Measurements from ENCODE around the gene RBPMS2.

Gene RBPMS2

GRCh38 chr15:64739156-64739555 is 36.2 kb downstream of the RBPMS2 start:
- DNase-seq, result no peak
- TF ChIP-seq GATA1 (IDR thresholded peaks at IDR 0.05; ENCODE audit: low read depth, low read length) (no peak), POLR2A (IDR thresholded peaks at IDR 0.05; ENCODE audit: low read length) (no peak)

- DNase-seq, result no peak
- TF ChIP-seq GATA1 (IDR thresholded peaks at IDR 0.05; ENCODE audit: low read depth, low read length) (no peak), POLR2A (IDR thresholded peaks at IDR 0.05; ENCODE audit: low read length) (no peak)
Observed at GRCh38 chr15:64738226-64739095, 36.9 kb downstream of the RBPMS2 start.

- DNase-seq, result no peak
- no peak for TF ChIP-seq POLR2A (IDR thresholded peaks at IDR 0.05; ENCODE audit: low read length)
- TF ChIP-seq GATA1 (IDR thresholded peaks at IDR 0.05; ENCODE audit: low read depth, low read length), result no peak
Observed at GRCh38 chr15:64732156-64732860, 43.1 kb downstream of the RBPMS2 start.

- TF ChIP-seq POLR2A (IDR thresholded peaks at IDR 0.05; ENCODE audit: low read length) (no peak), GATA1 (IDR thresholded peaks at IDR 0.05; ENCODE audit: low read depth, low read length) (no peak)
- no peak for DNase-seq
Observed at GRCh38 chr15:64731805-64732151, 43.6 kb downstream of the RBPMS2 start.

DNA sequence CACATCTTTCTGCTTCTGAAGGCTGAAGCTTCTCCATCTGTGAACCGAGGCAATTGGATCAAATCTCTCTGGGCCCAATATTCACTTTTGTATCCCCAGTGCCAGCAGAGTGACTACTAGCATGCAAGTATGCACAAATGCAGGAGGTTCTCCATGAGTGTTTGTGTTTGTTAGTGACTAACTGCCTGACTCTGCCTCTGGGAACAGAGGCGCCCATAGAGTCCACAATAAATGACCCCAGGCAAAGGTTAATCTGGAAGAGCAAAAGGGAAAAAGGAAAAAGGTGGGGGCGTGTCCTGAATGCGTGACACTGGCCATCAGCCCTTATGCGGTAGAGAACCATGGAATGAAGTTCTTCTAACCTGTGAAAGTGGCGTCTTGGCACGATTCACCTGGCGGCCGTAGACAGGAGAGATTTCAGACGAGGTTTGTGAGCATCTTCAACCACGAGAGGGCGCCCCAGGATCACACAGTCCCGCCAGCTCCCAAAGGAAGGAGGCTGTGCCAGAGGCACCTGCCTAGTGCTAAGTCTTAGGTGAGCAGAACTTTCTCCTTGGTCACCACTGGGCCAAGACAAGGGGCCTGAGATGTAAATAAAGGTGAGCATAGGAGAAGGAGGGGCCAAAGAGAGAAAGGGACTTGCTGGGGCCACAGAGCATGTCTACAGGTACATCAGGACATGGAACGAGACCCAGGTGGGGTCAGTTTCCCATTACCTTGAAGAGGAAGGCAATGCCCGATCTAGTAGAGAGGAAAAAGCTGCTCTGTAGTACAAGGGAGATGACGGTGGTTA is 44.2 kb downstream of the RBPMS2 start:
- DNase-seq, result peak; percentile 73 to 89
- TF ChIP-seq GATA1 (IDR thresholded peaks at IDR 0.05; ENCODE audit: low read depth, low read length) (no peak), POLR2A (IDR thresholded peaks at IDR 0.05; ENCODE audit: low read length) (no peak)

DNA sequence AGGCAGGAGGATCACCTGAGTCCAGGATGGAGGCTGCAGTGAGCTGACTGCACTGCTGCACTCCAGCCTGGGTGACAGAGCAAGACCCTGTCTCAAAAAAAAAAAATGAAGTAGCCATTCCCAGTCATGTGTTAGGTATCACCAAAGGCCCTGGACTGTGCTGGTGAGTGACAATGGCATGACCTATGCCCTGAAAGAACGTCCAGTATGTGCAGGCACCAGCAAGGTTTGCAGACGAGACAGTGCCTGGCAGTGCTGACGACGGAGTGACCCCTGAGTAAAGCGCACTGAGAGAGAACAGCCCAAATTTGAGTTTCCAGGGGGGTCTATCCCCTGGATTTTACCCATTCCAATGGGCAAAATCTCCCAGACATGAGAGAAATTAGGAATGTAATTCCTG is 45.2 kb downstream of the RBPMS2 start:
- no peak for TF ChIP-seq POLR2A (IDR thresholded peaks at IDR 0.05; ENCODE audit: low read length)
- TF ChIP-seq GATA1 (IDR thresholded peaks at IDR 0.05; ENCODE audit: low read depth, low read length), result no peak
- DNase-seq, result no peak

- TF ChIP-seq POLR2A (IDR thresholded peaks at IDR 0.05; ENCODE audit: low read length) (no peak), GATA1 (IDR thresholded peaks at IDR 0.05; ENCODE audit: low read depth, low read length) (no peak)
- no peak for DNase-seq
Observed at GRCh38 chr15:64720188-64720587, 55.2 kb downstream of the RBPMS2 start.

DNA sequence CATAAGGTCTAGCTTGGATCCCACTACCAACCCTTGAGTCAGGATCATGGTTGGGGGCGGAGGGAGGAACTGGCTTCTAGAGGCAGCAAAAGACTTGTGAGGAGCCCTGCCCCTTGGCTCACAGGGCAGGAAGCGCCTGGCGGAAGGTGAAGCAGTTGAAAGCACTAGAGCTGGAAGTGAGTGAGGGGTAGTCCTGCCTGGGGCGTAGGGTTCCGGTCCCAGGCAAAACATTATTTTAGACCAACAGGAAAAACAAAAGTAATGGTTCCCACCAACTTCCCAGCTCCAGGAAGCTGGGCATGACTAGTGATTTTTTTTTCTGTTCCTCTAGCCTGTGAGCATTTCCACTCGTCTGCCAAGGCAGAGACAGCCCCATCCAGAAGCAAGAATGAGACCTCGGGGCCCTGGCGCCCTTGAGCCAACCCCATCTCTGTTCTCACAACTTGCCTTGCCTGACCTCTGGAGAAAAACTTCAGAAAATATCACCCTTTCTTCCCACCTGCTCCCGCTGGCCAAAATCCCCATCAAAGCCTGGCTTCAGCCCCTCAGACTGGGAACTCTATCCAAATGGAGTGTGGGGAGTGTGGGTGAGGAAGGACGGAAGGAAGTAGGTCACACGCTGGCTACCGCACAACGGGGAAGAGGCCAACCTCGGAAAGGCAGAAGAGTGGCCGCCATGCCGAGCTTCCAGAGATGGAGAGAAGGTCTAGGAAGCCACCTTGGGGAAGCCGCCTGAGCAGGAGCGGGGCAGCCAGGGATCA is 57.5 kb downstream of the RBPMS2 start:
- TF ChIP-seq POLR2A (IDR thresholded peaks at IDR 0.05; ENCODE audit: low read length), result no peak
- TF ChIP-seq GATA1 (IDR thresholded peaks at IDR 0.05; ENCODE audit: low read depth, low read length), result no peak
- DNase-seq, result no peak

GRCh38 chr15:64717130-64717529 is 58.3 kb downstream of the RBPMS2 start:
- no peak for TF ChIP-seq GATA1 (IDR thresholded peaks at IDR 0.05; ENCODE audit: low read depth, low read length)
- no peak for TF ChIP-seq POLR2A (IDR thresholded peaks at IDR 0.05; ENCODE audit: low read length)
- no peak for DNase-seq

DNA sequence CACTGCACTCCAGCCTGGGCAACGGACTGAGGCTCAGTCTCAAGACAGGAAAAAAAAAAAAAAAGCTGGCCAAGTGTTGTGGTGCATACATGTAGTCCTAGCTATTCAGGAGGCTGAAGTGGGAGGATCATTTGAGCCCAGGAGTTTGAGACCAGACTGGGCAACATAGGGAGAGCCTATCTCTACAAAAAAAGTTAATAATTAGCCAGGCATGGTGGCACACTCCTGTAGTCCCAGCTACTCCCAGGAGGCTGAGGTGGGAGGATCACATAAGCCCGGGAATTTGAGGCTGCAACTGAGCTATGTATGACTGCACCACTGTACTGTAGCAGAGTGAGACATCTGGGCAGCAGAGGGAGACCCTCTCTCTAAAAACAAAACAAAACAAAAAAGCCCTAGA is 58.9 kb downstream of the RBPMS2 start:
- TF ChIP-seq POLR2A (IDR thresholded peaks at IDR 0.05; ENCODE audit: low read length) (no peak), GATA1 (IDR thresholded peaks at IDR 0.05; ENCODE audit: low read depth, low read length) (no peak)
- no peak for DNase-seq

DNA sequence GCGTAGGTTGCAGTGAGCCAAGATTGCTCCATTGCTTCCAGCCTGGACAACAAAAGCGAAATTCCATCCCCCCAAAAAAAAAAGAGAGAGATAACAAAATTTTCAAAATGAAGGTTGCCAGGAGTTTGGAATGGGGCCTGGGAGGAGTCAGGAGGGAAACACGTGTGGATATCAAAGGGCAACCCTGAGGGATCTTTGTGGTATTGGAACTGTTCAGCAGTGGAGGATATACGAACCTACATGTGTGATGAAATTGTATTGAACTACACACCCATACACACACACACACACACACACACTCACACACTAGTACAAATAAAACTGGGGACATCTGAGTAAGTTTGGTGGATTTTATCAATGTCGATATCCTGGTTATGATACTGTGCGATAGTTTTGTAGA is 61.8 kb downstream of the RBPMS2 start:
- DNase-seq, result no peak
- no peak for TF ChIP-seq GATA1 (IDR thresholded peaks at IDR 0.05; ENCODE audit: low read depth, low read length)
- TF ChIP-seq POLR2A (IDR thresholded peaks at IDR 0.05; ENCODE audit: low read length), result no peak

- TF ChIP-seq GATA1 (IDR thresholded peaks at IDR 0.05; ENCODE audit: low read depth, low read length) (no peak), POLR2A (IDR thresholded peaks at IDR 0.05; ENCODE audit: low read length) (no peak)
Observed at GRCh38 chr15:64712353-64712752, 63.0 kb downstream of the RBPMS2 start.

DNA sequence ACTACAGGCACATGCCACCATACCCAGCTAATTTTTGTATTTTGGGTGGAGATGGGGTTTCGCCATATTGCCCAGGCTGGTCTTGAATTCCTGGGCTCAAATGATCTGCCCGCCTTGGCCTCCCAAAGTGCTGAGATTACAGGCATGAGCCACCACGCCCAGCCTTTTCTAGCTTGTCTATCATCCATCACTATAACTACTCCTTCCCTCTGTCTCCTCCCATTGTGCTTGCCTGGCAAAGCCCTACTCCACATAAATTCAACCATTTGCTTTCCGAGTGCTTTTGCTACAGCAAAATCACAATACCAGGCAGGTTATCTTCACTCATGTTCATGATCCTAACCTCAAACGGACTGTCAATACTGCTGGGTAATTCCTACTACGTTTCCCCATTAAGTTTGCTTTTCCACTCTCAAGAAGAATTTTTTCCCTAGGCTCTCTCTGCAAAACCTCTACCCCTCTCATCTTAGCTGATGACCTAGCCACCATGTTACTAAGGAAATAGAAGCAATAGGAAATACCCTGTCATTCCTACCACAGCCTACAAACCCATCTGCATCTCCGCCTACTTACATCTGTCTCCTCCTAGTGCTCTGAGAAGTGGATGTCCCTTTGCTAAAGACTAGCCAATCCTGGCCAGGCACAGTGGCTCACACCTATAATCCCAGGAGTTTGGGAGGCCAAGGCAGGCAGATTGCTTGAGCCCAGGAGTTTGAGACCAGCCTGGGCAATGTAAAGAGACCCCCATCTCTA is 64.5 kb downstream of the RBPMS2 start:
- TF ChIP-seq GATA1 (IDR thresholded peaks at IDR 0.05; ENCODE audit: low read depth, low read length), result no peak
- TF ChIP-seq POLR2A (IDR thresholded peaks at IDR 0.05; ENCODE audit: low read length), result no peak
- no peak for DNase-seq

More at GRCh38 chr15:64712353-64712752, 63.0 kb downstream of the RBPMS2 start:
- no peak for DNase-seq

Measured in erythroblast (primary cell).